ENCODE data around the gene APBA2. TPM values are rescaled to one million over a fixed set of nuclear protein-coding genes. Genes with fewer than 3 reads are reported as not detected.

The APBA2 gene
- total and polyA plus RNA-seq, 7 donors, result 0.46 to 10.7 (median 1.5) TPM

- intact Hi-C loops (cut with DNase I), result no loop called here
- peaks cover 0 to 2% (median 0%) of the 10 kb centered on the region in 4 donors for H3K9me3 ChIP-seq
- WGBS, 2 donors, result 77 to 85% methylated on average over 15 of the region's 15 CpGs
- H3K4me1 ChIP-seq, result no peaks in the 10 kb centered on the region
- DNase-seq, result no peak
- no peak for TF ChIP-seq POLR2AphosphoS5 (IDR thresholded peaks at IDR 0.05)
- TF ChIP-seq POLR2A (IDR thresholded peaks at IDR 0.05), result no peak
- no peak for TF ChIP-seq EP300 (IDR thresholded peaks at IDR 0.05)
- TF ChIP-seq CTCF (IDR thresholded peaks at IDR 0.05), result no peak
- no peaks in the 10 kb centered on the region for H3K27me3 ChIP-seq
- no peak overlapping the region for H3K4me3 ChIP-seq
- no peaks in the 10 kb centered on the region for H3K36me3 ChIP-seq
- H3K27ac ChIP-seq, result no peak overlapping the region
Observed at GRCh38 chr15:29150515-29151483, 265.0 kb downstream of the APBA2 start.

- Histone ChIP-seq H3K27ac (no peak overlapping the region), H3K36me3 (no peaks in the 10 kb centered on the region), H3K4me1 (no peaks in the 10 kb centered on the region), H3K9me3 (peaks cover 0 to 2% (median 0%) of the 10 kb centered on the region in 4 donors), H3K27me3 (no peaks in the 10 kb centered on the region), H3K4me3 (no peak overlapping the region)
- DNase-seq, result no peak
- intact Hi-C loops (cut with DNase I), result no loop called here
- WGBS, 2 donors, result 93 to 96% methylated on average over 14 of the region's 14 CpGs
- TF ChIP-seq POLR2AphosphoS5 (IDR thresholded peaks at IDR 0.05) (no peak), CTCF (IDR thresholded peaks at IDR 0.05) (no peak), EP300 (IDR thresholded peaks at IDR 0.05) (no peak)
Observed at GRCh38 chr15:29151484-29151857, 265.7 kb downstream of the APBA2 start.

GRCh38 chr15:29156521-29156920 is 270.7 kb downstream of the APBA2 start:
- no peak overlapping the region for H3K4me3 ChIP-seq
- intact Hi-C loops (cut with DNase I), result no loop called here
- 93 to 95% methylated on average over 14 of the region's 14 CpGs for WGBS, 2 donors

GRCh38 chr15:29159771-29160455 is 274.1 kb downstream of the APBA2 start:
- Histone ChIP-seq H3K27me3 (no peaks in the 10 kb centered on the region), H3K27ac (no peak overlapping the region), H3K4me1 (no peaks in the 10 kb centered on the region), H3K4me3 (no peak overlapping the region), H3K9me3 (peaks cover 0 to 5% (median 2%) of the 10 kb centered on the region in 4 donors), H3K36me3 (no peaks in the 10 kb centered on the region)
- intact Hi-C loops (cut with DNase I), result no loop called here
- no peak for DNase-seq
- 89 to 93% methylated on average over 31 of the region's 31 CpGs for WGBS, 2 donors
- TF ChIP-seq POLR2AphosphoS5 (IDR thresholded peaks at IDR 0.05), result no peak
- no peak for TF ChIP-seq EP300 (IDR thresholded peaks at IDR 0.05)
- no peak for TF ChIP-seq POLR2A (IDR thresholded peaks at IDR 0.05)
- no peak for TF ChIP-seq CTCF (IDR thresholded peaks at IDR 0.05)

More at GRCh38 chr15:29156521-29156920, 270.7 kb downstream of the APBA2 start:
- Histone ChIP-seq H3K9me3 (peaks cover 0 to 7% (median 2%) of the 10 kb centered on the region in 4 donors), H3K27ac (no peak overlapping the region), H3K36me3 (no peaks in the 10 kb centered on the region), H3K4me1 (no peaks in the 10 kb centered on the region), H3K27me3 (no peaks in the 10 kb centered on the region)
- DNase-seq, result no peak
- TF ChIP-seq POLR2A (IDR thresholded peaks at IDR 0.05), result no peak
- no peak for TF ChIP-seq CTCF (IDR thresholded peaks at IDR 0.05)

Data from sigmoid colon (tissue), 7 donors.